ENCODE measurements around the gene PNLIPRP3. TPM values are rescaled to one million over a fixed set of nuclear protein-coding genes. Genes with fewer than 3 reads are reported as not detected.

PNLIPRP3 gene
- polyA plus RNA-seq, 1 experiment = not detected

GRCh38 chr10:116490028-116490662 is 62.5 kb downstream of the PNLIPRP3 start:
- no peak overlapping the region for H3K27ac ChIP-seq (ENCODE audit: low read depth, low read length)
- POLR2A ChIA-PET = no interaction called here
- H3K9me3 ChIP-seq (ENCODE audit: control insufficient read depth, insufficient read depth, low read length) = no peaks in the 10 kb centered on the region
- no peaks in the 10 kb centered on the region for H3K27me3 ChIP-seq (ENCODE audit: control insufficient read depth, insufficient read depth, low read length)
- CTCF ChIA-PET = interaction anchor here (0.5 to 1.7 kb wide), 16 partner anchors 10 to 1059 kb away, joined by 3 to 6 read pairs (median 4); no protein-coding TSS in a partner anchor
- no peak for DNase-seq (ENCODE audit: low read depth, low spot score)
- no peak overlapping the region for H3K4me3 ChIP-seq (ENCODE audit: low read depth, low read length)
- peak; percentile 69 for TF ChIP-seq CTCF (IDR thresholded peaks at IDR 0.05; ENCODE audit: low read depth, low read length)

- H3K4me3 ChIP-seq (ENCODE audit: low read depth, low read length) = no peak overlapping the region
- DNase-seq (ENCODE audit: low read depth, low spot score) = no peak
- ChIA-PET CTCF (interaction anchor here (1.7 to 1.8 kb wide), 2 partner anchors 14 to 15 kb away, joined by 5 to 6 read pairs; no protein-coding TSS in a partner anchor), POLR2A (no interaction called here)
- TF ChIP-seq CTCF (IDR thresholded peaks at IDR 0.05; ENCODE audit: low read depth, low read length) = no peak
- no peaks in the 10 kb centered on the region for H3K9me3 ChIP-seq (ENCODE audit: control insufficient read depth, insufficient read depth, low read length)
- H3K27ac ChIP-seq (ENCODE audit: low read depth, low read length) = no peak overlapping the region
- H3K27me3 ChIP-seq (ENCODE audit: control insufficient read depth, insufficient read depth, low read length) = no peaks in the 10 kb centered on the region
Observed at GRCh38 chr10:116504786-116505185, 77.1 kb downstream of the PNLIPRP3 start.

GRCh38 chr10:116510565-116510964 is 82.9 kb downstream of the PNLIPRP3 start:
- Histone ChIP-seq H3K9me3 (ENCODE audit: control insufficient read depth, insufficient read depth, low read length) (no peaks in the 10 kb centered on the region), H3K27ac (ENCODE audit: low read depth, low read length) (no peak overlapping the region), H3K4me3 (ENCODE audit: low read depth, low read length) (no peak overlapping the region), H3K27me3 (ENCODE audit: control insufficient read depth, insufficient read depth, low read length) (no peaks in the 10 kb centered on the region)
- ChIA-PET POLR2A (no interaction called here), CTCF (interaction anchor here (1.9 kb wide), 1 partner anchor 11 kb away, joined by 7 read pairs; no protein-coding TSS in a partner anchor)
- no peak for TF ChIP-seq CTCF (IDR thresholded peaks at IDR 0.05; ENCODE audit: low read depth, low read length)
- no peak for DNase-seq (ENCODE audit: low read depth, low spot score)

GRCh38 chr10:116511365-116511764 is 83.7 kb downstream of the PNLIPRP3 start:
- no peak for TF ChIP-seq CTCF (IDR thresholded peaks at IDR 0.05; ENCODE audit: low read depth, low read length)
- ChIA-PET POLR2A (no interaction called here), CTCF (interaction anchor here (1.9 kb wide), 1 partner anchor 10 kb away, joined by 7 read pairs; no protein-coding TSS in a partner anchor)
- Histone ChIP-seq H3K27ac (ENCODE audit: low read depth, low read length) (no peak overlapping the region), H3K27me3 (ENCODE audit: control insufficient read depth, insufficient read depth, low read length) (no peaks in the 10 kb centered on the region), H3K9me3 (ENCODE audit: control insufficient read depth, insufficient read depth, low read length) (no peaks in the 10 kb centered on the region), H3K4me3 (ENCODE audit: low read depth, low read length) (no peak overlapping the region)
- no peak for DNase-seq (ENCODE audit: low read depth, low spot score)

- Histone ChIP-seq H3K27me3 (ENCODE audit: control insufficient read depth, insufficient read depth, low read length) (no peaks in the 10 kb centered on the region), H3K27ac (ENCODE audit: low read depth, low read length) (no peak overlapping the region), H3K9me3 (ENCODE audit: control insufficient read depth, insufficient read depth, low read length) (no peaks in the 10 kb centered on the region), H3K4me3 (ENCODE audit: low read depth, low read length) (no peak overlapping the region)
- peak; percentile 15 for DNase-seq (ENCODE audit: low read depth, low spot score)
- POLR2A ChIA-PET = no interaction called here
- CTCF ChIA-PET = interaction anchor here (0.6 to 2.0 kb wide), 7 partner anchors 9 to 262 kb away, joined by 3 to 8 read pairs (median 3); no protein-coding TSS in a partner anchor
- TF ChIP-seq CTCF (IDR thresholded peaks at IDR 0.05; ENCODE audit: low read depth, low read length) = peak; percentile 86
Observed at GRCh38 chr10:116521424-116522290, 94.0 kb downstream of the PNLIPRP3 start.

All from AG04450 (cell line).